HCT116 (cell line): ENCODE results near the gene ANO6.

Source experiments
- CTCF ChIP-seq, 3 experiments: fragments of 200-600 bp in 1 of 3; sonication (generic) in 1 of 3; IDR thresholded peaks in 2 of 3; conservative IDR thresholded peaks in 1 of 3; 2 replicates each; pipeline ENCODE4 v1.5.1; 2012 to 2017; ENCODE audit warnings: low read depth in 2 of 3, low read length in 2 of 3, antibody characterized with exemption in 1 of 3, borderline replicate concordance in 1 of 3, control low read depth in 1 of 3, mild to moderate bottlenecking in 1 of 3, mixed read lengths in 1 of 3, mixed run types in 1 of 3, moderate library complexity in 1 of 3; ENCODE audit not compliant: insufficient read depth in 1 of 3
- EZH2 ChIP-seq: fragments of 200-600 bp; sonication (generic); IDR thresholded peaks from 2 replicates; pipeline ENCODE4 v1.6.1; 2017; ENCODE audit warnings: antibody characterized with exemption, mixed run types
- EZH2phosphoT487 ChIP-seq: fragments of 200-600 bp; IDR thresholded peaks from 2 replicates; pipeline ENCODE4 v1.6.1; 2018; ENCODE audit warnings: antibody characterized with exemption, borderline replicate concordance
- FOSL1 ChIP-seq: IDR thresholded peaks from 2 replicates; pipeline ENCODE4 v1.6.1; 2012; ENCODE audit warnings: low read depth
- POLR2A ChIP-seq: IDR thresholded peaks from 2 replicates; pipeline ENCODE4 v1.7.0; 2011; ENCODE audit warnings: borderline replicate concordance; ENCODE audit not compliant: insufficient read depth, insufficient read length; ENCODE audit errors: extremely low read depth
- REST ChIP-seq: IDR thresholded peaks from 2 replicates; pipeline ENCODE4 v1.6.1; 2012; ENCODE audit warnings: low read depth

- no peak for TF ChIP-seq POLR2A
- no peak for TF ChIP-seq CTCF (IDR thresholded peaks at IDR 0.05 in 2 of 3, conservative IDR thresholded peaks at IDR 0.05 in 1 of 3; ENCODE audit: borderline replicate concordance in 1 of 3, insufficient read depth in 1 of 3, low read depth in 2 of 3, low read length in 2 of 3)
- no peak for TF ChIP-seq REST
- TF ChIP-seq EZH2phosphoT487 = no peak
- TF ChIP-seq EZH2 = no peak
- no peak for TF ChIP-seq FOSL1
These were observed 123.1 kb downstream of the ANO6 start for GRCh38 chr12:45339035-45339434.
